NB4 (cell line): ENCODE measurements around the gene SLC46A1.

Source experiments
- DNase-seq: peaks from one replicate; pipeline ENCODE4 v3.0.0; 2010; ENCODE audit warnings: low read depth
- H3K4me3 ChIP-seq: one replicate; pipeline ENCODE4 v1.5.1; 2011; ENCODE audit warnings: mild to moderate bottlenecking, low read depth, low read length, moderate library complexity
- CTCF ChIP-seq: IDR thresholded peaks from one replicate; pipeline ENCODE4 v1.5.1; 2012; ENCODE audit warnings: low read depth, low read length
- MAX ChIP-seq: IDR thresholded peaks from 2 replicates; pipeline ENCODE4 v1.6.1; 2011; ENCODE audit warnings: low read depth, low read length
- MYC ChIP-seq: IDR thresholded peaks from 2 replicates; pipeline ENCODE4 v1.6.1; 2011; ENCODE audit warnings: low read depth, low read length
- POLR2A ChIP-seq: IDR thresholded peaks from 2 replicates; pipeline ENCODE4 v1.6.1; 2011; ENCODE audit warnings: mild to moderate bottlenecking; ENCODE audit not compliant: insufficient read length; ENCODE audit errors: extremely low read depth

Gene SLC46A1

GRCh38 chr17:28407130-28407973 lies 1.3 kb upstream of the SLC46A1 start:
- DNase-seq: no peak
- TF ChIP-seq CTCF (no peak), MAX (no peak), POLR2A (no peak), MYC (no peak)
- no peak overlapping the region for H3K4me3 ChIP-seq

GRCh38 chr17:28406473-28406814 lies 432 bp upstream of the SLC46A1 start:
- TF ChIP-seq MYC (no peak), CTCF (no peak), MAX (no peak), POLR2A (no peak)
- H3K4me3 ChIP-seq: no peak overlapping the region
- DNase-seq: no peak

GRCh38 chr17:28404812-28405570 lies 1.0 kb downstream of the SLC46A1 start:
- no peak for TF ChIP-seq CTCF
- no peak for TF ChIP-seq POLR2A
- no peak for TF ChIP-seq MYC
- no peak for TF ChIP-seq MAX
- no peak overlapping the region for H3K4me3 ChIP-seq
- DNase-seq: no peak

- TF ChIP-seq CTCF: no peak
- TF ChIP-seq MAX: no peak
- no peak for TF ChIP-seq MYC
- TF ChIP-seq POLR2A: no peak
- DNase-seq: no peak
- H3K4me3 ChIP-seq: no peak overlapping the region
Measured at GRCh38 chr17:28404461-28404811, 1.6 kb downstream of the SLC46A1 start.

GRCh38 chr17:28404007-28404406 lies 2.0 kb downstream of the SLC46A1 start:
- H3K4me3 ChIP-seq: no peak overlapping the region
- no peak for DNase-seq
- TF ChIP-seq POLR2A (no peak), CTCF (no peak), MYC (no peak), MAX (no peak)
